SK-N-SH (cell line): Measurements from ENCODE around the gene ELP4. TPM values are rescaled to one million over a fixed set of nuclear protein-coding genes. Genes with fewer than 3 reads are reported as not detected.

Experiments used
- CTCF ChIA-PET: fragments of 300-600, 350-600 bp; formaldehyde crosslinking; extraction: SDS; loops from one replicate; lab custom pipeline; 2021; lab: Yijun Ruan, JAX
- POLR2A ChIA-PET: fragments of 350-600 bp; sonication (Branson Sonifier 250); formaldehyde crosslinking; extraction: SDS; loops from one replicate; lab custom pipeline; 2020; ENCODE audit warnings: antibody characterized with exemption, inconsistent platforms; lab: Yijun Ruan, JAX
- DNase-seq: peaks from one replicate; pipeline ENCODE4 v3.0.0; 2012
- H2AFZ ChIP-seq: fragments of 200-600 bp; sonication (generic); 2 replicates; pipeline ENCODE4 v1.8.1; 2016; ENCODE audit warnings: antibody characterized with exemption, mild to moderate bottlenecking, low read depth
- H3F3A ChIP-seq: fragments of 200-600 bp; sonication (generic); replicated peaks from 2 replicates; pipeline ENCODE3; 2016; ENCODE audit warnings: antibody characterized with exemption, mild to moderate bottlenecking; ENCODE audit not compliant: insufficient read depth
- H3K27ac ChIP-seq, 2 experiments: fragments of 200-500 bp in 1 of 2; fragments of 200-600 bp in 1 of 2; sonication (Bioruptor generic) in 1 of 2; sonication (generic), shearing (Covaris generic) in 1 of 2; 2 replicates each; pipeline versions ENCODE4 v1.5.1 to v1.6.1; 2014 to 2016; ENCODE audit warnings: low read depth in 2 of 2, inconsistent platforms in 1 of 2, low read length in 1 of 2, mild to moderate bottlenecking in 1 of 2, mixed read lengths in 1 of 2
- H3K27me3 ChIP-seq: fragments of 200-600 bp; sonication (generic), shearing (Covaris generic); 2 replicates; pipeline ENCODE4 v1.6.1; 2016; ENCODE audit warnings: mixed run types; ENCODE audit not compliant: insufficient read depth
- H3K36me3 ChIP-seq, 2 experiments: fragments of 200-500 bp in 1 of 2; fragments of 200-600 bp in 1 of 2; sonication (Bioruptor generic) in 1 of 2; sonication (generic) in 1 of 2; replicated peaks in 1 of 2; 2 replicates each; pipeline versions ENCODE3 to v1.5.1; 2014 to 2016; ENCODE audit warnings: low read length in 1 of 2, mild to moderate bottlenecking in 1 of 2; ENCODE audit not compliant: insufficient read depth in 2 of 2, control insufficient read depth in 1 of 2
- H3K4me1 ChIP-seq, 2 experiments: fragments of 200-500 bp in 1 of 2; fragments of 200-600 bp in 1 of 2; sonication (Bioruptor generic) in 1 of 2; sonication (generic), shearing (Covaris generic) in 1 of 2; 2 replicates each; pipeline versions ENCODE4 v1.5.1 to v1.6.1; 2014 to 2016; ENCODE audit warnings: low read depth in 1 of 2, low read length in 1 of 2, mixed run types in 1 of 2; ENCODE audit not compliant: insufficient read depth in 2 of 2, control insufficient read depth in 1 of 2
- H3K4me2 ChIP-seq: fragments of 200-600 bp; sonication (generic), shearing (Covaris generic); 2 replicates; pipeline ENCODE4 v1.6.1; 2017; ENCODE audit warnings: mixed run types
- H3K4me3 ChIP-seq, 2 experiments: fragments of 200-500 bp in 1 of 2; fragments of 200-600 bp in 1 of 2; sonication (Bioruptor generic) in 1 of 2; sonication (generic), shearing (Covaris generic) in 1 of 2; 2 replicates each; pipeline versions ENCODE4 v1.5.1 to v1.8.1; 2014 to 2016; ENCODE audit warnings: low read depth in 2 of 2, inconsistent platforms in 1 of 2, low read length in 1 of 2, mild to moderate bottlenecking in 1 of 2, mixed read lengths in 1 of 2, moderate library complexity in 1 of 2
- H3K79me2 ChIP-seq: fragments of 200-600 bp; sonication (generic); 2 replicates; pipeline ENCODE4 v1.8.1; 2017; ENCODE audit warnings: mild to moderate bottlenecking; ENCODE audit not compliant: insufficient read depth
- H3K9ac ChIP-seq: fragments of 200-600 bp; sonication (generic); 2 replicates; pipeline ENCODE4 v1.6.1; 2017; ENCODE audit warnings: mixed run types
- H3K9me2 ChIP-seq: fragments of 200-600 bp; sonication (generic); 2 replicates; pipeline ENCODE4 v1.6.1; 2017; ENCODE audit warnings: mixed run types
- H3K9me3 ChIP-seq: fragments of 200-600 bp; sonication (generic); 2 replicates; pipeline ENCODE4 v1.6.1; 2017; ENCODE audit warnings: mixed run types, mild to moderate bottlenecking, moderate library complexity
- H4K20me1 ChIP-seq: fragments of 200-600 bp; sonication (generic); 2 replicates; pipeline ENCODE4 v1.6.1; 2017; ENCODE audit warnings: mild to moderate bottlenecking, mixed run types; ENCODE audit not compliant: insufficient read depth
- EP300 ChIP-seq, 2 experiments: IDR thresholded peaks; 2 replicates each; pipeline versions ENCODE4 v1.4.0 to v1.6.1; 2012; ENCODE audit warnings: borderline replicate concordance in 1 of 2, low read depth in 1 of 2, low read length in 1 of 2
- FOSL2 ChIP-seq: IDR thresholded peaks from 2 replicates; pipeline ENCODE4 v1.4.0; 2012; ENCODE audit warnings: low read depth, mild to moderate bottlenecking, moderate library complexity, borderline replicate concordance
- FOXM1 ChIP-seq: IDR thresholded peaks from 2 replicates; pipeline ENCODE4 v1.4.0; 2012; ENCODE audit warnings: low read depth, mild to moderate bottlenecking
- MAX ChIP-seq: IDR thresholded peaks from 2 replicates; pipeline ENCODE4 v1.4.0; 2012; ENCODE audit warnings: low read depth
- MEF2A ChIP-seq: IDR thresholded peaks from 2 replicates; pipeline ENCODE4 v1.4.0; 2012; ENCODE audit warnings: low read depth, borderline replicate concordance
- MXI1 ChIP-seq: IDR thresholded peaks from 2 replicates; pipeline ENCODE4 v1.6.1; 2012; ENCODE audit warnings: mild to moderate bottlenecking, low read depth, low read length, improper control_type of control experiment
- NRF1 ChIP-seq: IDR thresholded peaks from 2 replicates; pipeline ENCODE4 v1.6.1; 2012; ENCODE audit warnings: low read depth, mild to moderate bottlenecking, low read length
- PBX3 ChIP-seq: IDR thresholded peaks from 2 replicates; pipeline ENCODE4; 2012
- POLR2AphosphoS5 ChIP-seq: IDR thresholded peaks from 2 replicates; pipeline ENCODE4 v1.6.1; 2012; ENCODE audit warnings: low read depth, low read length
- RAD21 ChIP-seq: IDR thresholded peaks from 2 replicates; pipeline ENCODE4 v1.6.1; 2012; ENCODE audit warnings: mild to moderate bottlenecking, low read length
- TAF1 ChIP-seq: IDR thresholded peaks from 2 replicates; pipeline ENCODE4 v1.6.1; 2012; ENCODE audit warnings: low read depth, mild to moderate bottlenecking, low read length, moderate library complexity, borderline replicate concordance
- TCF12 ChIP-seq: IDR thresholded peaks from 2 replicates; pipeline ENCODE4 v1.4.0; 2012
- TEAD4 ChIP-seq: IDR thresholded peaks from 2 replicates; pipeline ENCODE4 v1.4.0; 2012; ENCODE audit warnings: mild to moderate bottlenecking, borderline replicate concordance; ENCODE audit not compliant: insufficient read depth
- USF1 ChIP-seq: IDR thresholded peaks from 2 replicates; pipeline ENCODE4 v1.4.0; 2012; ENCODE audit warnings: low read depth, borderline replicate concordance
- polyA plus RNA-seq, 3 experiments: library from polyadenylated mRNA; depleted of rRNA; stranded (reverse); fragments of >200 nt; gene quantifications; 2 replicates each; pipeline ENCODE4 v1.2.3, GENCODE V29; 2012

Gene ELP4
- polyA plus RNA-seq, 1 of the 3 experiments (the other 2 are of a cell fraction): 7.0 TPM

- TF ChIP-seq TAF1 (no peak), FOXM1 (no peak), TEAD4 (no peak), MEF2A (no peak), FOSL2 (no peak), MAX (no peak), MXI1 (no peak), RAD21 (no peak), USF1 (no peak), TCF12 (no peak), POLR2AphosphoS5 (no peak)
- Histone ChIP-seq H3F3A (no peaks in the 10 kb centered on the region), H3K4me2 (no peak overlapping the region), H2AFZ (no peak overlapping the region), H3K27me3 (no peaks in the 10 kb centered on the region), H3K9me3 (no peaks in the 10 kb centered on the region), H3K4me1 (peaks cover 0 to 4% of the 10 kb centered on the region in 2 experiments; a peak in 1 of 4 replicates), H3K79me2 (no peaks in the 10 kb centered on the region), H3K9me2 (no peaks in the 10 kb centered on the region), H3K27ac (no peak overlapping the region), H3K4me3 (no peak overlapping the region), H3K36me3 (peaks cover 0 to 3% of the 10 kb centered on the region in 2 experiments), H4K20me1 (no peaks in the 10 kb centered on the region), H3K9ac (no peak overlapping the region)
- no peak for DNase-seq
- ChIA-PET POLR2A (no interaction called here), CTCF (no interaction called here)
Observed at GRCh38 chr11:31610544-31610943, 101.0 kb downstream of the ELP4 start.

- no peak for DNase-seq
- no peak overlapping the region for H3K27ac ChIP-seq
- no peaks in the 10 kb centered on the region for H3K79me2 ChIP-seq
- no peaks in the 10 kb centered on the region for H3K27me3 ChIP-seq
- H3K9ac ChIP-seq: no peak overlapping the region
- no peak overlapping the region for H3K4me3 ChIP-seq
- TF ChIP-seq EP300 (IDR thresholded peaks at IDR 0.05; ENCODE audit: borderline replicate concordance in 1 of 2, low read depth in 1 of 2, low read length in 1 of 2): no peak
- TF ChIP-seq PBX3: no peak
- no peak for TF ChIP-seq NRF1
- TF ChIP-seq MAX: no peak
- TF ChIP-seq FOXM1: no peak
- H3K4me1 ChIP-seq: no peaks in the 10 kb centered on the region; a peak in 1 of 4 replicates
- no peaks in the 10 kb centered on the region for H3F3A ChIP-seq
- CTCF ChIA-PET: no interaction called here
- no peak overlapping the region for H2AFZ ChIP-seq
- POLR2A ChIA-PET: no interaction called here
- no peaks in the 10 kb centered on the region for H3K9me3 ChIP-seq
- no peaks in the 10 kb centered on the region for H3K9me2 ChIP-seq
- H4K20me1 ChIP-seq: no peaks in the 10 kb centered on the region
- peaks cover 0 to 3% of the 10 kb centered on the region in 2 experiments for H3K36me3 ChIP-seq
- H3K4me2 ChIP-seq: no peak overlapping the region
Observed at GRCh38 chr11:31617246-31617645, 107.7 kb downstream of the ELP4 start.
